GM12872 (cell line): ENCODE results near the gene TSPAN5.

Experiments used
- CTCF ChIP-seq: IDR thresholded peaks from 3 replicates; pipeline ENCODE4 v1.5.1; 2011; ENCODE audit warnings: low read depth, mild to moderate bottlenecking, low read length, moderate library complexity; ENCODE audit not compliant: insufficient read depth

TSPAN5 gene

GRCh38 chr4:98672583-98673287 is 14.3 kb upstream of the TSPAN5 start:
- TF ChIP-seq CTCF = no peak

- TF ChIP-seq CTCF = no peak
These were observed 12.7 kb upstream of the TSPAN5 start for GRCh38 chr4:98671131-98671530.

GRCh38 chr4:98670186-98670585 is 11.8 kb upstream of the TSPAN5 start:
- no peak for TF ChIP-seq CTCF

GRCh38 chr4:98669577-98669976 is 11.2 kb upstream of the TSPAN5 start:
- no peak for TF ChIP-seq CTCF

GRCh38 chr4:98664959-98665358 is 6.5 kb upstream of the TSPAN5 start:
- no peak for TF ChIP-seq CTCF

GRCh38 chr4:98663226-98664006 is 5.0 kb upstream of the TSPAN5 start:
- no peak for TF ChIP-seq CTCF

GRCh38 chr4:98662626-98663225 is 4.3 kb upstream of the TSPAN5 start:
- TF ChIP-seq CTCF = no peak
